C4-2B (cell line): ENCODE measurements around the gene PDE4DIP.
"Not testable (repeated sequence)": the region's sequence is repeated elsewhere in the genome, so short reads cannot be mapped to it uniquely, and the experiment has no call there.

ENCODE experiments used
- CTCF ChIP-seq: fragments of 450-650 bp; conservative IDR thresholded peaks from 2 replicates; pipeline ENCODE4 v1.5.1; 2017; ENCODE audit warnings: mild to moderate bottlenecking
- ZFX ChIP-seq: fragments of 450-650 bp; IDR thresholded peaks from 2 replicates; pipeline ENCODE4 v1.6.1; 2017

GRCh38 chr1:148918836-148919447 lies 74.7 kb downstream of the PDE4DIP start:
- not testable (repeated sequence) for TF ChIP-seq CTCF, ZFX
